T-helper 2 cell treated with Interferon-gamma antibody and Interleukin-4, amounts not matched to agents 5 μg/mL and 100 μg/mL, for 36 hours (primary cell): ENCODE results near the gene CDH10.

Experiments
- DNase-seq: peaks from one replicate; pipeline ENCODE4 v3.0.0; 2021; ENCODE audit warnings: low spot score
- H3K27ac Mint-ChIP-seq: one replicate; pipeline ENCODE4 v1.8.0; 2021; ENCODE audit warnings: mild to moderate bottlenecking, mixed read lengths
- H3K27me3 Mint-ChIP-seq: one replicate; pipeline ENCODE4 v1.8.0; 2021; ENCODE audit warnings: low read depth, mixed read lengths
- H3K36me3 Mint-ChIP-seq: one replicate; pipeline ENCODE4 v1.8.0; 2021; ENCODE audit warnings: low read depth, mixed read lengths
- H3K4me1 Mint-ChIP-seq: one replicate; pipeline ENCODE4 v1.8.0; 2021; ENCODE audit warnings: low read depth, mixed read lengths
- H3K4me3 Mint-ChIP-seq: one replicate; pipeline ENCODE4 v1.8.0; 2022; ENCODE audit warnings: mild to moderate bottlenecking, moderate library complexity, mixed read lengths
- H3K9me3 Mint-ChIP-seq: one replicate; pipeline ENCODE4 v1.8.0; 2021; ENCODE audit warnings: mixed read lengths

Gene CDH10

GRCh38 chr5:24571302-24571701 lies 73.5 kb downstream of the CDH10 start:
- Mint-ChIP-seq H3K4me3 (no peak overlapping the region), H3K27me3 (no peaks in the 10 kb centered on the region), H3K9me3 (peaks cover 19% of the 10 kb centered on the region), H3K27ac (no peak overlapping the region), H3K36me3 (no peaks in the 10 kb centered on the region), H3K4me1 (no peaks in the 10 kb centered on the region)
- DNase-seq, result no peak

GRCh38 chr5:24566933-24567332 lies 77.8 kb downstream of the CDH10 start:
- Mint-ChIP-seq H3K36me3 (no peaks in the 10 kb centered on the region), H3K27ac (no peak overlapping the region), H3K27me3 (no peaks in the 10 kb centered on the region), H3K4me1 (no peaks in the 10 kb centered on the region), H3K4me3 (no peak overlapping the region), H3K9me3 (peaks cover 21% of the 10 kb centered on the region)
- DNase-seq, result no peak

GRCh38 chr5:24555229-24555628 lies 89.5 kb downstream of the CDH10 start:
- Mint-ChIP-seq H3K36me3 (no peaks in the 10 kb centered on the region), H3K4me1 (no peaks in the 10 kb centered on the region), H3K27me3 (no peaks in the 10 kb centered on the region), H3K27ac (no peak overlapping the region), H3K9me3 (peaks cover 26% of the 10 kb centered on the region), H3K4me3 (no peak overlapping the region)
- no peak for DNase-seq

- H3K4me3 Mint-ChIP-seq, result no peak overlapping the region
- H3K36me3 Mint-ChIP-seq, result no peaks in the 10 kb centered on the region
- H3K4me1 Mint-ChIP-seq, result no peaks in the 10 kb centered on the region
- H3K27me3 Mint-ChIP-seq, result no peaks in the 10 kb centered on the region
- H3K9me3 Mint-ChIP-seq, result peaks cover 24% of the 10 kb centered on the region
- no peak for DNase-seq
- H3K27ac Mint-ChIP-seq, result no peak overlapping the region
These were observed 97.6 kb downstream of the CDH10 start for GRCh38 chr5:24547132-24547531.

- no peak overlapping the region for H3K27ac Mint-ChIP-seq
- DNase-seq, result no peak
- no peaks in the 10 kb centered on the region for H3K27me3 Mint-ChIP-seq
- no peaks in the 10 kb centered on the region for H3K4me1 Mint-ChIP-seq
- H3K36me3 Mint-ChIP-seq, result no peaks in the 10 kb centered on the region
- no peak overlapping the region for H3K4me3 Mint-ChIP-seq
- H3K9me3 Mint-ChIP-seq, result peaks cover 20% of the 10 kb centered on the region
These were observed 105.2 kb downstream of the CDH10 start for GRCh38 chr5:24539613-24540012.

- H3K4me1 Mint-ChIP-seq, result no peaks in the 10 kb centered on the region
- no peak overlapping the region for H3K27ac Mint-ChIP-seq
- H3K36me3 Mint-ChIP-seq, result no peaks in the 10 kb centered on the region
- H3K9me3 Mint-ChIP-seq, result peaks cover 14% of the 10 kb centered on the region
- no peak for DNase-seq
- H3K27me3 Mint-ChIP-seq, result no peaks in the 10 kb centered on the region
- no peak overlapping the region for H3K4me3 Mint-ChIP-seq
These were observed 106.4 kb downstream of the CDH10 start for GRCh38 chr5:24538346-24538745.

- Mint-ChIP-seq H3K27me3 (no peaks in the 10 kb centered on the region), H3K4me1 (no peaks in the 10 kb centered on the region), H3K36me3 (no peaks in the 10 kb centered on the region), H3K9me3 (peaks cover 20% of the 10 kb centered on the region), H3K4me3 (no peak overlapping the region), H3K27ac (no peak overlapping the region)
- DNase-seq, result no peak
These were observed 109.1 kb downstream of the CDH10 start for GRCh38 chr5:24535646-24536045.

GRCh38 chr5:24530906-24531305 lies 113.9 kb downstream of the CDH10 start:
- DNase-seq, result no peak
- H3K9me3 Mint-ChIP-seq, result peaks cover 35% of the 10 kb centered on the region
- no peak overlapping the region for H3K4me3 Mint-ChIP-seq
- no peak overlapping the region for H3K27ac Mint-ChIP-seq
- no peaks in the 10 kb centered on the region for H3K36me3 Mint-ChIP-seq
- no peaks in the 10 kb centered on the region for H3K4me1 Mint-ChIP-seq
- H3K27me3 Mint-ChIP-seq, result no peaks in the 10 kb centered on the region

GRCh38 chr5:24525414-24525813 lies 119.4 kb downstream of the CDH10 start:
- Mint-ChIP-seq H3K27me3 (no peaks in the 10 kb centered on the region), H3K36me3 (no peaks in the 10 kb centered on the region), H3K9me3 (peaks cover 36% of the 10 kb centered on the region), H3K4me1 (no peaks in the 10 kb centered on the region), H3K4me3 (no peak overlapping the region), H3K27ac (no peak overlapping the region)
- no peak for DNase-seq

- Mint-ChIP-seq H3K4me1 (no peaks in the 10 kb centered on the region), H3K27ac (no peak overlapping the region), H3K36me3 (no peaks in the 10 kb centered on the region), H3K27me3 (no peaks in the 10 kb centered on the region), H3K9me3 (peaks cover 37% of the 10 kb centered on the region), H3K4me3 (no peak overlapping the region)
- no peak for DNase-seq
These were observed 132.4 kb downstream of the CDH10 start for GRCh38 chr5:24512423-24512822.

- H3K27ac Mint-ChIP-seq, result no peak overlapping the region
- no peaks in the 10 kb centered on the region for H3K36me3 Mint-ChIP-seq
- H3K27me3 Mint-ChIP-seq, result no peaks in the 10 kb centered on the region
- H3K4me3 Mint-ChIP-seq, result no peak overlapping the region
- DNase-seq, result no peak
- no peaks in the 10 kb centered on the region for H3K4me1 Mint-ChIP-seq
- peaks cover 34% of the 10 kb centered on the region for H3K9me3 Mint-ChIP-seq
These were observed 134.2 kb downstream of the CDH10 start for GRCh38 chr5:24510523-24510988.

GRCh38 chr5:24509943-24510342 lies 134.8 kb downstream of the CDH10 start:
- Mint-ChIP-seq H3K36me3 (no peaks in the 10 kb centered on the region), H3K4me1 (no peaks in the 10 kb centered on the region), H3K27ac (no peak overlapping the region), H3K27me3 (no peaks in the 10 kb centered on the region), H3K9me3 (peaks cover 33% of the 10 kb centered on the region), H3K4me3 (no peak overlapping the region)
- DNase-seq, result no peak

GRCh38 chr5:24505258-24505657 lies 139.5 kb downstream of the CDH10 start:
- DNase-seq, result no peak
- no peaks in the 10 kb centered on the region for H3K36me3 Mint-ChIP-seq
- H3K9me3 Mint-ChIP-seq, result peaks cover 26% of the 10 kb centered on the region
- H3K4me1 Mint-ChIP-seq, result no peaks in the 10 kb centered on the region
- H3K4me3 Mint-ChIP-seq, result no peak overlapping the region
- H3K27me3 Mint-ChIP-seq, result no peaks in the 10 kb centered on the region
- no peak overlapping the region for H3K27ac Mint-ChIP-seq

- Mint-ChIP-seq H3K4me1 (no peaks in the 10 kb centered on the region), H3K9me3 (peaks cover 25% of the 10 kb centered on the region)
These were observed 147.1 kb downstream of the CDH10 start for GRCh38 chr5:24497591-24498157.

GRCh38 chr5:24497145-24497544 lies 147.6 kb downstream of the CDH10 start:
- H3K36me3 Mint-ChIP-seq, result no peaks in the 10 kb centered on the region
- no peak for DNase-seq
- no peaks in the 10 kb centered on the region for H3K4me1 Mint-ChIP-seq
- no peaks in the 10 kb centered on the region for H3K27me3 Mint-ChIP-seq
- no peak overlapping the region for H3K27ac Mint-ChIP-seq
- peaks cover 26% of the 10 kb centered on the region for H3K9me3 Mint-ChIP-seq
- no peak overlapping the region for H3K4me3 Mint-ChIP-seq

More at GRCh38 chr5:24497591-24498157, 147.1 kb downstream of the CDH10 start:
- Mint-ChIP-seq H3K27me3 (no peaks in the 10 kb centered on the region), H3K27ac (no peak overlapping the region), H3K4me3 (no peak overlapping the region), H3K36me3 (no peaks in the 10 kb centered on the region)
- DNase-seq, result no peak
